Central memory CD4-positive, alpha-beta T cell (primary cell): ENCODE results near the gene CNOT3.
"Not testable (repeated sequence)": the region's sequence is repeated elsewhere in the genome, so short reads cannot be mapped to it uniquely, and the experiment has no call there.

Experiments used
- DNase-seq: peaks from one replicate; pipeline ENCODE4 v3.0.0; 2022
- total RNA-seq, 3 experiments: gene quantifications; one replicate each; lab custom pipeline; 2026; lab: John Stamatoyannopoulos, UW

The CNOT3 gene
- total RNA-seq: 33.3 to 45.3 (median 41.9) reads per million in 3 experiments

DNA sequence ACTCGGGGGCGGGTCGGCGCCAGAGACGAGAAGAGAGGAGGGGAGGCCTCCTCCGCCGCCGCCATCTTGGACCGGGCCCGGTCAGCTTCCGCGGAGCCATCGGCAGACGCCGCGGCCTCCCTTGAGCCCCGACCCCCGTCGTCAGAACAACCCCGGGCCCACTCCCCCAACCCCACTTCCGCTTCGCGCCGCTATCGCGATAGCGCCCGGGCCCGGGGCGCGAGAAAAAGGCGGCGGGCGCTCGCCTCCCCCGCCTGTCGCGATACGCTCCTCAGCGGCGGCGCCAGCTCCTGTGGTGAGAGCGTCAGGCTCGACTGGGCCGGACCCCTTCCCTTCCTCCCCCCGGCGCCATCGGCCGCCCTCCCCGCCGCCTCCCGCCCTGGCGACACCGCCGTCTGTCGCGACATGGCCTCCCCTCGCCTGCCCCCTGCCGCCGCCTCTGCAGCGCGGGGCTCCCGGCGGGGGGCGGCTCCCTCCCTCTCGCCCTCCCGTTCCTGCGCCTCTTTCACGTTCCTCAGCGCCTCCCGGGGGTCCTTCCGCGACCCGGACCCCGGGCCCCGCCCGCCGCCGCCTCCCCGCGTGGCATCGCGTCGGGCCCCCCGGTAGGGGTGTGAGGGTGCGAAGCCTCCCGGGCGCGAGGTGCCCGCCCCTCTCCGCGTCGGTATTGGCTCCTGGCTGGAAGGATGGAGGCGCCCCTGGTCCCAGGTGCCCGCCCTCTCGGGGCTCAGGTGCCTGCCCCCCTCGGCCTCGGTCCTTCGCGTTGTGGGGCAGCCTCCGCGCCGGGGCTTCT, at the start of gene CNOT3:
Gene CNOT3, plus strand, starts transcription at position 64 of the 790 bp plus-strand sequence. CDS start 5,217 bp downstream, outside the sequence.
- no peak for DNase-seq

DNA sequence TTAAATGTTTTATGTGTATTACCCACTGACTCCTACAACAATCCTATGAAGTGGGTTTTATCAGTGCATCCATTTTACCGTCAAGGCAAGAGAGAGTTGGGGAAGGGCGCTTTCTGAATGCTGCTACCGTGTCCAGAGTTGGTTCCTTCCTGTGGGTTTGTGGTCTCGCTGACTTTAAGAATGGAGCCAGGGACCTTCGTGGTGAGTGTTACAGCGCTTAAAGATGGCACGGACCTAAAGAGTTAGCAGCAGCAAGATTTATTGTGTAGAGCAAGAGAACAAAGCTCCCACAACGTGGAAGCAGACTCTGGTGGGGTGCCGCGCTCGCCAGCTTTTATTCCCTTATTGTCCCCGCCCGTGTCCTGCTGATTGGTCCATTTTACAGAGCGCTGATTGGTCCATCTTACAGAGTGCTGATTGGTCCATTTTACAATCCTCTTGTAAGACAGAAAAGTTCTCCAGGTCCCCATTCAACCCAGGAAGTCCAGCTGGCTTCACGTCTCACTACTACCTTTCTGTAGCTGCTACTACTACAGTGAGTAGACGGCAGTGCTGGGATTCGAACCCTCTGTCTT, 43.0 kb upstream of the CNOT3 start:
- no peak for DNase-seq

- DNase-seq: no peak
Measured at GRCh38 chr19:54095136-54095858, 42.3 kb upstream of the CNOT3 start.

GRCh38 chr19:54095859-54096616, 41.5 kb upstream of the CNOT3 start:
- peak; percentile 44 for DNase-seq

DNA sequence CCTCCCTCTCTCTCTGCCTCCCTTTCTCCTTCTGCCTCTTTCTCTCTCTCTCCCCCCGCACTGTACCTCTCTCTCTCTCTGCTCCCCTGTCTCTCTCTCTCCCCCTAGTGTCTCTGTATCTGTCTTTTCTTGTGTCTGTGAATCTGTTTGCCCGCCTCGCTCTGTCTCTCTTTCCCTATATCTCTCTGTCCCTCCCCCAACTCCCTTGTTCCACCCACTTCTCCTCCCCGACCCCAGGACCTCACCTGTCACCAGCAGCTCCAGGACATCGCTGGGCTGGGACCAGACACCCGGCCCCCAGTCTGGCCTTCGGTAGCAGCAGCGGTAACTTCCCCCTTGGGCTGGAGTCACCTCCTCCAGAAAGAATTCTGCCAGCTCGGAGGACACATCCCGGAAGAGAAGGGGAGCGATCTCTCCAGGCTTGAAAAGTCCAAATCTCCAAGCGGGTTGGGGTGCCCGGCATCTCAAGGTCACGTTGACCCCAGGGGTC, 40.9 kb upstream of the CNOT3 start:
- DNase-seq: peak; percentile 31

DNA sequence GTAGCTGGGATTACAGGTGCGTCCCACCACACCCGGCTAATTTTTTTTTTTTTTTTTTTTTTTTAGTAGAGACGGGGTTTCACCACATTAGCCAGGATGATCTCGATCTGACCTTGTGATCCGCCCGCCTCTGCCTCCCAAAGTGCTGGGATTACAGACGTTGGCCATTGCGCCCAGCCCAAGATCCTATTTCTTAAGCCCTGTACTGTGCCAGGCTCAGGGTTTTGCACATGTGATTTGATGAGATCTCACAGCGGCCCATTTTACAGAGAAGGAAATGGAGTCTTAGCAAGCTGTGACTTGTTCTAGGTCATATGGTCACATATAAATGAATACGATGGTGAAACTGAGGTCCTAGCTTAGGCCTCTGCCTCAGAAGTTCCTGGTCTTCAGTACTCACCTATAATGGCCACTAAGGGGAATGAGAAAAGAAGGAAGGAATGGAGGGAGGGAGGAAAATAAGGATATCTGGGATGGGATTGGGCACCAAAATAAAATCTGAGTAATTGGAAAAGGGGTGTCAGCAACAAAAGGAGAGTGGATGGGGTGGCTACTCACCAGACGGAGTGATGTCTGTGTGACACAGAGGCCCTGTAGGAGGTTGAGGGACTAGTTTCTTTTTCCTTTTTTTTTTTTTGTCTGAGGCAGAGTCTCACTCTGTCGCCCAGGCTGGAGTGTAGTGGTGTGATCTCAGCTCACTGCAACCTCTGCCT, 38.2 kb upstream of the CNOT3 start:
- DNase-seq: no peak

DNA sequence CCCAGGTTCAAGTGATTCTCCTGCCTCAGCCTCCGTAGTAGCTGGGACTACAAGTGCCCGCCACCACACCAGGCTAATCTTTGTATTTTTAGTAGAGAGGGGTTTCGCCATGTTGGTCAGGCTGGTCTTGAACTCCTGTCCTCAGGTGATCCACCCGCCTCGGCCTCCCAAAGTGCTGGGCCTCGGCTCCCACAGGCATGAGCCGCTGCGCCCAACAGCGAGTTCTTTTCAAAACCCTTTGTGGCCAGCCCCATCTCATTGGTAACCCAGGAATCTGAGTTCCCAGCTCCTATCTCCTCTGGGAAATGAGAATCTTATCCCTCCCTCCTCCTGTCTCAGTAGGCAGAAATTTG, 37.7 kb upstream of the CNOT3 start:
- DNase-seq: not testable (repeated sequence)

GRCh38 chr19:54100561-54100960, 37.0 kb upstream of the CNOT3 start, which contains the start of gene OSCAR:
Gene OSCAR (minus strand): TSS chr19:54100803. CDS start chr19:54100792, 11 bp downstream.
- no peak for DNase-seq

DNA sequence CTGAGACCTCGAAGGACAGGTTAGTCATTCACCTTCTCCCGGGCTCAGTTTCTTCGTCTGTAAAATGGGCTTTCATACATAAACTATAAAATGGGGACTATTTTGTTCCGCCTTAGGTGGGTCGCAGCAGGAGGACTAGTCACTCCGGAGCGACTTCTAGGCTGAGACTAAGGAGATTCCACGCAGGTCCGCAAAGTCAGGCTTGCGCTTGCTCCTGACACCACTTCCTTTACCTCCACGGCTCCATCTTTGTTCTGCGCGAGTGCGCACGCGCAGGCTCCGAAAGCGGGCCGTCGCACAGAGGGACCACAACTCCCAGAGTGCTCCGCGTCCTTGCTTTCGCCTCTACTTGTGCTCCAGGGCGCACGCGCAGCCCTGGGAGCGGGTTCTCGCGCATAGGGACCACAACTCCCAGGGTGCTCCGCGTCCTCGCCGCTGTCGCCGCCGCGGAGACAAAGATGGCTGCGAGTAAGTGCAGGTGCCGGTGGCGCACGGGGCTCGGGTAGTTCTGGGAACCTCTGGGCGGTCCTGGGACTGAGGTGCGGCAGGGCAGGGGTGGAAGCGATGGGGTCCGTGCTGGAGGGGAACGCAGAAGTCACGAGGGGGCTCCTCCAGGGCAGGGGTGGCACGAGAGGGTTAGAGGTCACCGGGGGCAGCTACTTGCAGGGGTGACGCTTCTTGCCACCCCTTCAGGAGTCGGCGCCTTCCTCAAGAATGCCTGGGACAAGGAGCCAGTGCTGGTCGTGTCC, 35.0 kb upstream of the CNOT3 start, which contains the start of gene NDUFA3:
Gene NDUFA3, plus strand, starts transcription at position 435 of the 749 bp plus-strand sequence. Its CDS starts 24 bp downstream, at position 459.
- peak; percentile 98 for DNase-seq

DNA sequence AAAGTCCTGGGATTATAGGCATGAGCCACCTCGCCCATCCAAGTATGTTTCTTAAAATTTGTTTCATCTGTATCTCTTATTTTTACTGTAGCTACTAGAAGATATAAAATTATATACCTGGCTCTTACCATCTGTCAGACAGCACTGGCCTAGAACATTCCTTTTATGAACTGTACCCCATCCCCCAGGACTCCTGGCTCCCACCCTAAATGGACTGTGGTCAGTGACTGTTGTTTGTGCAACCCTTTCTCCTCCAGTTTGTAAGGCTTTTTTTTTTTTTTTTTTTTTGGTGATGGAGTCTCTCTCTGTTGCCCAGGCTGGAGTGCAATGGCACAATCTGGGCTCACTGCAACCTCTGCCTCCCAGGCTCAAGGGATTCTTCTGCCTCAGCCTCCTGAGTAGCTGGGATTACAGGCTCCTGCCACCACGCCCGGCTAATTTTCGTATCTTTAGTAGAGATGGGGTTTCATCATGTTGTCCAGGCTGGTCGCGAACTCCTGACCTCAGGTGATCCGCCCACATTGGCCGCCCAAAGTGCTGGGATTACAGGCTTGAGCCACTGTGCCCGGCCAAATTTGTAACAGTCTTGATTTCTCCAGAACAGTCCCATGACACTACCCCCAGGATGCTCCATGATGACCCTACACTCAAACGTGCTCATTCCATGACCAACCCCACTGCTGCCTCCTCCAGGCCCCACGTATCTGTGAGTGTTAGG, 32.4 kb upstream of the CNOT3 start:
- no peak for DNase-seq

GRCh38 chr19:54105796-54106195, 31.8 kb upstream of the CNOT3 start:
- no peak for DNase-seq

DNA sequence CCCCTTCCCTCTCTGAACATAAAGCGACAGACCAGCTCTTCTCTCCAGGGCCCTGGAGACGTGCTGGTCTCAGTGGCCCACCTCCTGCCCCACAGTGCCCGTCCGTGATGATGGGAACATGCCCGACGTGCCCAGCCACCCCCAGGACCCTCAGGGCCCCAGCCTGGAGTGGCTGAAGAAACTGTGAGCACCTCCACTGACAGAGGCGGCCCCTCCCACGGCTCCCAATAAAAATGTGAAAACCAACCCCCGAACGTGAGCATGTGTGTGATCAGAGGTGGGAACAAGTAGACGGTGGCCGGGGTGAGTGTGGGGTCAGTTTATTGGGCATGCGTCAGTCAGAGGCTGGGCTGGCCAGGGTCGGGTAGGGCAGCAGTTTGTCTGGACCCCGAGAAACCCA, 30.8 kb upstream of the CNOT3 start:
- no peak for DNase-seq

DNA sequence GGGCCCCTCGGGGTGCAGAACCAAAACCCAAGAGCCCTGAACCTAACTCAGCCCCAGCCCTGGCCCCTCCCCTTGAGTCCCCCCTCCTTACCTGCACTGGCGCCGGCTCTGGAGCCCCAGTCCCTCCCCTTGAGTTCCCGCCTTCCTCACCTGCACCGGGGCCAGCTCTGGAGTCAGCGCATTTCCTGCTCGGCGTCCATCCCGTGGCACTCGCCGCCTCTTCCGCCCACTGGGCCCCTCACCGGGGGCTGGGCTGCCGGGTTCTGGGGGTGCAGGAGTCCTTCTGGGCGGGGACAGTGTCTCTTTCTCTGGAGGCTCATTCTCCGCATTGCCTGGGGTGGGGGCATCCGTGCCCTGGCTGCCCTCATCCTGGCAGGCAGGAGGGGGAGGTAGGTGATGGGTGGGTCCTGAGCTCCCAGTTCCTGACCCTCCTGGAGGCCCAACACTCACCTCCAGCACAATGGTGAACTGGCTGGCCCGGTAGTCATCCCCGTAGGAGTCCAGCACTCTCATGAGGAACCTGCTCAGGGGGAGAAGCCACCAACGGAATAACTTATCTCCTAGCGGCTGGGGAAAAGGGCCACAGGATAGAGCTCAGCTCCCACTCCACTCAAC, 29.6 kb upstream of the CNOT3 start:
- no peak for DNase-seq

GRCh38 chr19:54108496-54108895, 29.1 kb upstream of the CNOT3 start:
- no peak for DNase-seq

- no peak for DNase-seq
Measured at GRCh38 chr19:54109651-54110050, 27.9 kb upstream of the CNOT3 start.

DNA sequence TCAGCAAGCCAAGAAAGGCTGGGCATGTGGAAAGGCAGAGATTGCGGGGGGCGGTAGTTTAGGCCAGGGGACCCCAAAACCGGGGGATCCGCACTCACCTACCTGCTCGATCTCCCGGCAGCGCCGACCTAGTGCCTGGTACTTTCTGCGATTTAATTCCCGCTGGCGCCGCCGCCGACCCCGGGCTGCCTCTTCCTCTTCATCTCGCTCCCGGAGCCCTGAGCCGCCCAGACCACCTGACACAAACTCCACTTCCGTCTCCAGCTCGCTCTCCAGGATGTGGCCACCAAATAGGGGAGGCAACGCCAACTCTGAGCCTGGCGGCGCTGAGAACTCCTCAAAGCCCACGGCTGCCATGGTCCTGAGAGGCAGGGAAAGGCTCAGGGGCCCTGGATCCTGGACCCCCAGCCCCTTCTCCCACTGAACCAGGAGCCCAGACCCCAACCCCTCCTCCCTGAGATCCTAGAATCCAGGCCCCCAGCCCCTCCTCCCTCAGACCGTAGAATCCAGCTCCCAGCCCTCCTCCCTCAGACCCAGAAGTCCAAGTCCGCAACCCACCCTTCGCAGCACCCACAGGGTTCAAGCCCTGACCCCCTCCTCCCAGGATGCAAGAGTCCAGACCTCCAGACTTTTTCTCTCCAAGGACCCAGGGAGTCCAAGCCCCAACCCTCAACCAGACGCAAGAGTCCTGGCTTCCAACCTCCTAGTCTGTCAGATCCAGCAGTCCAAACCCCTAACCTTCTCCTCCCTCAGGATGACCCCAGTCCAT, 23.0 kb upstream of the CNOT3 start:
- DNase-seq: peak; percentile 59

DNA sequence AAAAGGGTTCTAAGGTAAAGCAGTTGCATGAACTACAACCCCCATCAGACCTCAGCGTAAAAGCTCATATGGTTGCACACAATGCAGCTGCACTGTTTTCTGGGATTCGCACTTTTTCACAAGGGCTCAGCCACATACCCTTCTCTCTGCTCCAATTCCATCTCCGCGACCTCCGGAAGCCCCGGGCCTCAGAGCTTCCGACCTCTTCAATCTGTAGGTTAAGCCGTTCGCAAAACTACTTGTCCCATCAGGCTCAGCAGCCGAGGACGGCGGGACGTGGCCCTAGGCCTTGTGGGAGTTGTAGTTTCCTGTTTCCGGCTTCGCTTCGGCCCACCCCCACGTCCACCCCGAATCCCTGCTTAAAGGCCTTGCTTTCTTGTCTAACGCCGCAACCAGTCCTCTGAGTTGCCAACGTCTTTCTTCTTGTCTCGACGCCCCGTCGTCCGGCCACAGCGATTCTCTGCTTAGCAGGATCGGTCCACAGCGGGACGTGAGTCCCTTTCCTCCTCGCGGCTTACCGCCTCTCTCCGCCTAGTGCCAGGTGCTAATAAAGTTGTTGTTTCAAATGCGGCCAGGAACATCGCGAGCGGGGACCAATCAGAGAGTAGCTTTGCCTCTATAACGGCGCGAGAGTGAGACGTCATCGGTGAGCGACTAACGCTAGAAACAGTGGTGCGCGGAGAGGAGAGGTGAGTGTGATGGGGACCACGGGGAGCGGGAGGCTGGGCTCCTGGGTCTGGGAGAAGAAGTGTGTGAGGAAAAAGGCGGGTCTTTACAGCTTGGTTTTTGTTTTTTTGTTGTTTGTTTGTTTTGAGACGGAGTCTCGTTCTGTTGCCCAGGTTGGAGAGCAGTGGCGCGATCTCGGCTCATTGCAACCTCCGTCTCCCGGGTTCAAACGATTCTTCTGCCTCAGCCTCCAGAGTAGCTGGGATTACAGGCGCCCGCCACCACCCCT, 22.2 kb upstream of the CNOT3 start, which contains the start of the genes PRPF31 and TFPT:
Gene PRPF31, plus strand, starts transcription at position 646 of the 955 bp plus-strand sequence. CDS start 2,525 bp downstream, outside the sequence.
Gene TFPT, minus strand, starts transcription at position 549 of the 955 bp plus-strand sequence. Its CDS starts 388 bp downstream, at position 161.
- DNase-seq: peak; percentile 97

DNA sequence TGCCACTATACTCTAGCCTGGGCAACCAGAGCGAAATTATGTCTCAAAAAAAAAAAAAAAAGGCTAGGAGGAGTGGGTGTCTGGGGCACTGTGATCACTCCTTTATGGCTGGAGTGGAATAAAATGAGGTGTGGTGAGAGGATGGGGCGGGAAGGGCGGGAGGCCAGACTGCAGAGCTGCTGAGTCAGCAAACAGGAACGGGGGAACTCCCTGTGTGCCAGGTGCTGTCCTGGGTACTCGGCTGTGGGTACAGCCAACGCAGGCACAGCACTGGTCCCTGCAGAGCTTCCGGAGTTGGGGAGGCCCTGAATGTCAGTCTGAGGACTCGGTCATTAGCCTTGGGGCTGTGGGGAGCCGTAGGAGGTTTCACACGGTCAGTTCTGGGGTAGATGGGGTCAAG, 16.3 kb upstream of the CNOT3 start:
- DNase-seq: no peak
